Measurements from ENCODE around the gene ARPC1A. TPM values are rescaled to one million over a fixed set of nuclear protein-coding genes. Genes with fewer than 3 reads are reported as not detected.

Gene ARPC1A
- polyA plus RNA-seq, 1 of the 3 experiments (the other 2 are of a cell fraction), result 306 TPM

DNA sequence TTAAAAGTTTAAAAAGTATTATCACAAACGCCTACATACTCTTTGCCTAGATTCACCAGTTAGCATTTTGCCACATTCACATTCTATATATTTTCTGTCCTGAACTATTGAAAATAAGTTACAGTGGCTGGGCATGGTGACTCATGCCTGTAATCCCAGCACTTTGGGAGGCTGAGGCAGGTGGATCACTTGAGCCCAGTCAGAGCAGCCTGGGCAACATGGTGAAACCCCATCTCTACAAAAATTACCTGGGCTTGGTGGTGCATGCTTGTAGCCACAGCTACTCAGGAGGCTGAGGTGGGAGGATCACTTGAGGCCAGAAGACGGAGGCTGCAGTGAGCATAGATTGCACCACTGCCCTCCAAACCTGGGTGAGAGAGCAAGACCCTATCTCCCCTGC, 5.3 kb downstream of the ARPC1A start:
- Histone ChIP-seq H3K9ac (peak overlapping the region; percentile 9; the same call in 1 of the 2 replicates), H3K27ac (ENCODE audit: low read depth in 2 of 2, low read length in 1 of 2) (peak overlapping the region in 1 of 2 experiments; percentile 79; a peak in 2 of 4 replicates), H3F3A (replicated peaks; ENCODE audit: insufficient read depth) (peaks cover 18% of the 10 kb centered on the region), H3K4me1 (ENCODE audit: control insufficient read depth in 1 of 2, insufficient read depth in 2 of 2, low read depth in 1 of 2, low read length in 1 of 2) (peaks cover 5 to 12% of the 10 kb centered on the region in 2 experiments; a peak in 3 of 4 replicates), H3K4me3 (ENCODE audit: low read depth in 2 of 2, low read length in 1 of 2) (no peak overlapping the region), H3K9me2 (no peaks in the 10 kb centered on the region), H3K9me3 (no peaks in the 10 kb centered on the region), H3K79me2 (ENCODE audit: insufficient read depth) (peaks cover 98% of the 10 kb centered on the region), H3K27me3 (ENCODE audit: insufficient read depth) (no peaks in the 10 kb centered on the region), H3K4me2 (peak overlapping the region; percentile 43), H4K20me1 (ENCODE audit: insufficient read depth) (peaks cover 38% of the 10 kb centered on the region), H3K36me3 (replicated peaks in 1 of 2; ENCODE audit: control insufficient read depth in 1 of 2, insufficient read depth in 2 of 2, low read length in 1 of 2) (peaks cover 13 to 40% of the 10 kb centered on the region in 2 experiments), H2AFZ (ENCODE audit: low read depth) (no peak overlapping the region)
- no peak for DNase-seq
- POLR2A ChIA-PET, result interaction anchor here (0.6 kb wide), 1 partner anchor 1862 kb away, joined by 5 read pairs; no protein-coding TSS in a partner anchor
- CTCF ChIA-PET, result interaction anchor here (1.5 kb wide), 1 partner anchor 19 kb away, joined by 6 read pairs; no protein-coding TSS in a partner anchor
- TF ChIP-seq RAD21 (IDR thresholded peaks at IDR 0.05; ENCODE audit: low read length) (no peak), FOSL2 (IDR thresholded peaks at IDR 0.05; ENCODE audit: borderline replicate concordance, low read depth) (0 out of 2 replicates have a peak, but pooled peaks have one; percentile 12)
- WGBS (ENCODE audit: low lambda C conversion rate), result 92% methylated on average over 2 of the region's 2 CpGs

DNA sequence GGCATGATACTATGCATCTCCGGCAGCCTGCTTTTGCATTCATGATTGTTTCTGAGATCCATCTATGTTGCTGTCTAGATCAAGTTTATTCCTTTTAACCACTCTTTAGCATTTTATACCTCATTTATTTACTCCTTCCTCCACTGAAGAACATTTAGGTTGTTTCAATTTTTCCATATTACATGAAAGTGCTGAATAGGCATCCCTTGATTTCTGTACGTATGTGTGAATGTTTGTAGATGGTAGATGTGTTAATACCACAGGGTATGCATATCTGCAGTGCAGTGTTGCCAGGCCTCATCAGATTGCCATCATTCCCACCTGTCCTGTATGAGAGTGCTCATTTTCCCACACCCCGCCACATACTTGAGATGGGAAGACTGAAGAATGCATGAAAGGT, 13.9 kb downstream of the ARPC1A start:
- Histone ChIP-seq H3K27me3 (ENCODE audit: insufficient read depth) (no peaks in the 10 kb centered on the region), H3K4me1 (ENCODE audit: control insufficient read depth in 1 of 2, insufficient read depth in 2 of 2, low read depth in 1 of 2, low read length in 1 of 2) (no peaks in the 10 kb centered on the region), H3K27ac (ENCODE audit: low read depth in 2 of 2, low read length in 1 of 2) (no peak overlapping the region), H3K9me3 (no peaks in the 10 kb centered on the region), H3K9ac (no peak overlapping the region), H3K36me3 (replicated peaks in 1 of 2; ENCODE audit: control insufficient read depth in 1 of 2, insufficient read depth in 2 of 2, low read length in 1 of 2) (peaks cover 64 to 91% of the 10 kb centered on the region in 2 experiments), H3K9me2 (no peaks in the 10 kb centered on the region), H2AFZ (ENCODE audit: low read depth) (no peak overlapping the region), H3F3A (replicated peaks; ENCODE audit: insufficient read depth) (peaks cover 11% of the 10 kb centered on the region), H3K79me2 (ENCODE audit: insufficient read depth) (peaks cover 40% of the 10 kb centered on the region), H3K4me2 (no peak overlapping the region), H3K4me3 (ENCODE audit: low read depth in 2 of 2, low read length in 1 of 2) (no peak overlapping the region), H4K20me1 (ENCODE audit: insufficient read depth) (peaks cover 3% of the 10 kb centered on the region; the same call in 1 of the 2 replicates)
- DNase-seq, result no peak
- ChIA-PET POLR2A (no interaction called here), CTCF (no interaction called here)
- TF ChIP-seq, protein P1, sequence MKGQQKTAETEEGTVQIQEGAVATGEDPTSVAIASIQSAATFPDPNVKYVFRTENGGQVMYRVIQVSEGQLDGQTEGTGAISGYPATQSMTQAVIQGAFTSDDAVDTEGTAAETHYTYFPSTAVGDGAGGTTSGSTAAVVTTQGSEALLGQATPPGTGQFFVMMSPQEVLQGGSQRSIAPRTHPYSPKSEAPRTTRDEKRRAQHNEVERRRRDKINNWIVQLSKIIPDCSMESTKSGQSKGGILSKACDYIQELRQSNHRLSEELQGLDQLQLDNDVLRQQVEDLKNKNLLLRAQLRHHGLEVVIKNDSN (IDR thresholded peaks at IDR 0.05; ENCODE audit: borderline replicate concordance, low read depth), result no peak
- no peak for TF ChIP-seq TCF12 (IDR thresholded peaks at IDR 0.05)
- no peak for TF ChIP-seq JUND (IDR thresholded peaks at IDR 0.05)
- no peak for TF ChIP-seq RXRA (IDR thresholded peaks at IDR 0.05; ENCODE audit: borderline replicate concordance, low read depth)
- no peak for TF ChIP-seq ZBTB33 (IDR thresholded peaks at IDR 0.05; ENCODE audit: borderline replicate concordance, low read depth)
- TF ChIP-seq FOXM1 (IDR thresholded peaks at IDR 0.05; ENCODE audit: low read depth), result no peak
- TF ChIP-seq GATA2 (CRISPR knock-in tag; IDR thresholded peaks at IDR 0.05), result no peak
- TF ChIP-seq, protein P2, sequence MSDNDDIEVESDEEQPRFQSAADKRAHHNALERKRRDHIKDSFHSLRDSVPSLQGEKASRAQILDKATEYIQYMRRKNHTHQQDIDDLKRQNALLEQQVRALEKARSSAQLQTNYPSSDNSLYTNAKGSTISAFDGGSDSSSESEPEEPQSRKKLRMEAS (IDR thresholded peaks at IDR 0.05; ENCODE audit: low read depth), result no peak
- TF ChIP-seq, protein P3, sequence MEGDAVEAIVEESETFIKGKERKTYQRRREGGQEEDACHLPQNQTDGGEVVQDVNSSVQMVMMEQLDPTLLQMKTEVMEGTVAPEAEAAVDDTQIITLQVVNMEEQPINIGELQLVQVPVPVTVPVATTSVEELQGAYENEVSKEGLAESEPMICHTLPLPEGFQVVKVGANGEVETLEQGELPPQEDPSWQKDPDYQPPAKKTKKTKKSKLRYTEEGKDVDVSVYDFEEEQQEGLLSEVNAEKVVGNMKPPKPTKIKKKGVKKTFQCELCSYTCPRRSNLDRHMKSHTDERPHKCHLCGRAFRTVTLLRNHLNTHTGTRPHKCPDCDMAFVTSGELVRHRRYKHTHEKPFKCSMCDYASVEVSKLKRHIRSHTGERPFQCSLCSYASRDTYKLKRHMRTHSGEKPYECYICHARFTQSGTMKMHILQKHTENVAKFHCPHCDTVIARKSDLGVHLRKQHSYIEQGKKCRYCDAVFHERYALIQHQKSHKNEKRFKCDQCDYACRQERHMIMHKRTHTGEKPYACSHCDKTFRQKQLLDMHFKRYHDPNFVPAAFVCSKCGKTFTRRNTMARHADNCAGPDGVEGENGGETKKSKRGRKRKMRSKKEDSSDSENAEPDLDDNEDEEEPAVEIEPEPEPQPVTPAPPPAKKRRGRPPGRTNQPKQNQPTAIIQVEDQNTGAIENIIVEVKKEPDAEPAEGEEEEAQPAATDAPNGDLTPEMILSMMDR (IDR thresholded peaks at IDR 0.05), result no peak
- TF ChIP-seq POLR2AphosphoS5 (IDR thresholded peaks at IDR 0.05; ENCODE audit: low read depth, low read length), result no peak
- no peak for TF ChIP-seq EZH2phosphoT487 (IDR thresholded peaks at IDR 0.05; ENCODE audit: borderline replicate concordance, low read depth)
- no peak for TF ChIP-seq PBX3 (IDR thresholded peaks at IDR 0.05)
- TF ChIP-seq CHD2 (IDR thresholded peaks at IDR 0.05; ENCODE audit: low read length, partially characterized antibody), result no peak
- TF ChIP-seq TEAD4 (IDR thresholded peaks at IDR 0.05; ENCODE audit: borderline replicate concordance, insufficient read depth), result no peak
- 95% methylated on average over 3 of the region's 3 CpGs for WGBS (ENCODE audit: low lambda C conversion rate)

Data from SK-N-SH (cell line).